Measurements from ENCODE around the gene CCER1. TPM values are rescaled to one million over a fixed set of nuclear protein-coding genes. Genes with fewer than 3 reads are reported as not detected.
"Not testable (repeated sequence)": the region's sequence is repeated elsewhere in the genome, so short reads cannot be mapped to it uniquely, and the experiment has no call there.

Gene CCER1
- total RNA-seq, 4 donors from 2014 or later: not detected

DNA sequence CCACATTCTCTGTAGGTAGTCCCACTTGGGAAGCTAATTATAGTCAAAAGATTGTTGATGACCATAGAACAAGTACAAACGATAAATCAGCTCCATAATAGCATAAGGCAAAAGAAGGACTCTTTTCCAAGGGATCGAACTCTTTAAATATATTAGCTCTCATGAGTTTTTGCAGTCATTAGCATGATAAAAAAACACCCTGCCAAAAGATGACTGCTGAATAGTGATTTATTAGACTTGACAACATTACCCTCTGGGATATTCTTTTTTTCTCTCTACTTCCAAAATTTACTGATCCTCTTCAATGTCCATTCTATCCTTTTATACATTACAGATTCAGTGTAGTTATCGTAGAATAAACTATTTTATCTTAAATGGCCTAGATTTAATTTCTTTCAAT is 35.6 kb upstream of the CCER1 start:
- ATAC-seq (ENCODE audit: low FRiP score) (no peak), DNase-seq (ENCODE audit: low spot score) (no peak)
- TF ChIP-seq, protein P1, sequence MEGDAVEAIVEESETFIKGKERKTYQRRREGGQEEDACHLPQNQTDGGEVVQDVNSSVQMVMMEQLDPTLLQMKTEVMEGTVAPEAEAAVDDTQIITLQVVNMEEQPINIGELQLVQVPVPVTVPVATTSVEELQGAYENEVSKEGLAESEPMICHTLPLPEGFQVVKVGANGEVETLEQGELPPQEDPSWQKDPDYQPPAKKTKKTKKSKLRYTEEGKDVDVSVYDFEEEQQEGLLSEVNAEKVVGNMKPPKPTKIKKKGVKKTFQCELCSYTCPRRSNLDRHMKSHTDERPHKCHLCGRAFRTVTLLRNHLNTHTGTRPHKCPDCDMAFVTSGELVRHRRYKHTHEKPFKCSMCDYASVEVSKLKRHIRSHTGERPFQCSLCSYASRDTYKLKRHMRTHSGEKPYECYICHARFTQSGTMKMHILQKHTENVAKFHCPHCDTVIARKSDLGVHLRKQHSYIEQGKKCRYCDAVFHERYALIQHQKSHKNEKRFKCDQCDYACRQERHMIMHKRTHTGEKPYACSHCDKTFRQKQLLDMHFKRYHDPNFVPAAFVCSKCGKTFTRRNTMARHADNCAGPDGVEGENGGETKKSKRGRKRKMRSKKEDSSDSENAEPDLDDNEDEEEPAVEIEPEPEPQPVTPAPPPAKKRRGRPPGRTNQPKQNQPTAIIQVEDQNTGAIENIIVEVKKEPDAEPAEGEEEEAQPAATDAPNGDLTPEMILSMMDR (IDR thresholded peaks at IDR 0.05): no peak

GRCh38 chr12:90989686-90990111 is 34.7 kb upstream of the CCER1 start:
- TF ChIP-seq, protein P1 (IDR thresholded peaks at IDR 0.05): no peak
- no peak for DNase-seq (ENCODE audit: low spot score)
- ATAC-seq (ENCODE audit: low FRiP score): no peak

DNA sequence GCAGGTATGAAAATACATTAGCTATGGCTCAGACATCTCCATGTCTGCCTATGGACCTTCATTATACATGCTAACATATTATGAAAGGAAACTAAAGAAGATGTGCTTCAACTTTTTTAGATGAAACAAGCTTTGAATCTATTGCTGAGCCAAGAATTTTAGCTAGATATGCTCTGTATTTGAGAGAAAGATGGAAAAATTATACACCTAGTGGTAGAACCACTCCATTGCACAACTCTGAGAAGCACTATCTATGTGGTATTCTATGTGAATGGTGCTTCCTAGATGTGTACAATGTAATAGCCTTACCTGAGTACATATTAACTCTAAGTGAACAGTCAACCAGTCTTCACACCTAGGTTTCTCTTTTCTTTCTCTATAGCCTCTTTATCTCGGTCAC is 32.5 kb upstream of the CCER1 start:
- ATAC-seq (ENCODE audit: low FRiP score): no peak
- no peak for DNase-seq (ENCODE audit: low spot score)

DNA sequence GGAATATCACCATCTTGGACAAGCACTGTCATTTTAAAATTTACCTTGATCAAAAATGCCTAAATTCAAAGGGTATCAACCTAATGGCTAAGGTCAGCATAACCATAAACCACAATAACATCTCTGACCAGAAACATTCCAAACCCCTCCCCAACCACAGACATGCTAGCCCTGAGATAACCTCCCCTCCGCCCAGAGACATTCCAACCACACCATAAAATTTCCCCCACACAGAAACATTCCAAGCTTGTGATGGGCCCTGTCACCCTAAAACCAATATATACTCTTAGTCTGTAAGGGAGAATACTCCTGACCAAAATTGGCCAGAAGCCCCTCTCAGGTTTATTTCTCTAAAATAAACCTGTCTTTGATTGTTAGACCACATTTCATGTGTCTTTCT is 32.1 kb upstream of the CCER1 start:
- DNase-seq (ENCODE audit: low spot score) (no peak), ATAC-seq (ENCODE audit: low FRiP score) (no peak)
- TF ChIP-seq, protein P1 (IDR thresholded peaks at IDR 0.05): no peak

More for the DNA sequence above, 32.5 kb upstream of the CCER1 start:
- TF ChIP-seq, protein P1 (IDR thresholded peaks at IDR 0.05): no peak

DNA sequence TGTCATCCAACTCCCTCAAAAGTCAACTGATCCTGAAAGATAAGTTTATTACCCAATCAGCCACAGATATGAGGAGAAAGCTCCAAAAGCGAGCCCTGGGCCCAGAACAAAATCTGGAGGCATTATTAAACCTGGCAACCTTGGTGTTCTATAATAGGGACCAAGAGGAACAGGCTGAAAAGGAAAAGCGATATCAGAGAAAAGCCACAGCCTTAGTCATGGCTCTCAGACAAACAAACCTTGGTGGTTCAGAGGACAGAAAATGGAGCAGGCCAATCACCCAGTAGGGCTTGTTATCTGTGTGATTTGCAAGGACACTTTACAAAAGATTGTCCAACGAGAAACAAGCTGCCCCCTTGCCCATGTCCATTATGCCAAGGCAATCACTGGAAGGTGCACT is 30.4 kb upstream of the CCER1 start:
- DNase-seq (ENCODE audit: low spot score); ATAC-seq (ENCODE audit: low FRiP score): not testable (repeated sequence)

GRCh38 chr12:90984114-90984513 is 29.1 kb upstream of the CCER1 start:
- TF ChIP-seq, protein P1 (IDR thresholded peaks at IDR 0.05): no peak
- no peak for ATAC-seq (ENCODE audit: low FRiP score)

DNA sequence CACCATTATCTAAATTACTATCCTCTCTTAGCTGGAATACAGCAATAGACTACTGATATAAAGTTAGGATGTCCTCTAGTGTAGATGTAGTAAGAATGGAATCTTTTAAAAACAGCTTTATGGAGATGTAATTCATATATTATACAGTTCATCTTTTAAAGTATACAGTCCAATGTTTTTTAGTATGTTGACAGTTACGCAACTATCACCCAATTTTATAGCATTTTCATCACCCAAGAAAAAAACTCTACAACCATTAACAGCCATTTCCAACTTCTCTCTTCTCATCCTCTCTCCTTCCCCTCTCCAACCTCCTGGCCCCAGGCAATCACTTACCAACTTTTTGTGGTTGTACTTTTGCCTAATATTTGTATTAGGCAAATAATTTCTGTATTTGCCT is 27.2 kb upstream of the CCER1 start:
- ATAC-seq (ENCODE audit: low FRiP score) (no peak), DNase-seq (ENCODE audit: low spot score) (no peak)
- TF ChIP-seq, protein P1 (IDR thresholded peaks at IDR 0.05): no peak

More at GRCh38 chr12:90984114-90984513, 29.1 kb upstream of the CCER1 start:
- no peak for DNase-seq (ENCODE audit: low spot score)

DNA sequence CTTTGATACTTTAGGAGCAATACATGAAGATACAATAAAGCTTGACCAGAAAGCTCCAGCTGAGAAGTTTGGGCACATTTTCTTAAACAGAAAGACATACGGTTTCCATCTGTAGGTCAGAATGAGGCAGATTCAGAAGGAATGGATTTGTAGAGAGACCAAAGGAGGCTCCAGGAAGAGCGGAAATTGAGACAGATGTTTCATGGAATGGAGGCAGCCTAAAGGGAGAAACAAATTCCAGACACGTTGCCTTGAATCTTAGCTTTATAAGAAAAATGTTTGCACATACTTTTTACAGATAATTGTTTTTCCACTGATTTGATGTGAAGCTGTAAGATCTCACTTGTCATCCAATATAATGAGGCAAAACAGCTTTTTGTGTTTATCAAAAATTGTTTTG is 25.0 kb upstream of the CCER1 start:
- TF ChIP-seq, protein P1 (IDR thresholded peaks at IDR 0.05): no peak
- DNase-seq (ENCODE audit: low spot score): no peak
- ATAC-seq (ENCODE audit: low FRiP score): no peak
